ENCODE measurements around the gene THOC2.

DNA sequence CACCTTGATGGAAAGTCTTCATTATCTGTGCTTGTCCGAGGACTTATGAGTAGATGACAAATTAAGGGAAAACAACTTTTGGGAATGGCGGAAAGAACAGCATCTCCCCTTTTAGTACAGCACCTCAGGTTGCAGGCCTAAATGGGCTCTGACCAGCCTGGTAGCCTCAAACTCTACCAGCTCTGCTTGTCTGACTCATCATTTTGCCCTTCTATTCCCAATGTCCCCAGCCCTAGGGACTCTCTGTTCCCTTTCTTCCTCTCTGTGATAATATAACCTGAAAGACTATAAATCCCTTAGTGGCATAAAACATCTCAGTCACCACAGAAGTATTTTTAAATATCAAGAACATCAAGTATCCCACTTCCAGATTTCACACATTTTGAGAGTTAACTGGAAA is 121.9 kb downstream of the THOC2 start:
- no peak for TF ChIP-seq POLR2AphosphoS5 (IDR thresholded peaks at IDR 0.05; ENCODE audit: low read depth)
- TF ChIP-seq, protein P1, sequence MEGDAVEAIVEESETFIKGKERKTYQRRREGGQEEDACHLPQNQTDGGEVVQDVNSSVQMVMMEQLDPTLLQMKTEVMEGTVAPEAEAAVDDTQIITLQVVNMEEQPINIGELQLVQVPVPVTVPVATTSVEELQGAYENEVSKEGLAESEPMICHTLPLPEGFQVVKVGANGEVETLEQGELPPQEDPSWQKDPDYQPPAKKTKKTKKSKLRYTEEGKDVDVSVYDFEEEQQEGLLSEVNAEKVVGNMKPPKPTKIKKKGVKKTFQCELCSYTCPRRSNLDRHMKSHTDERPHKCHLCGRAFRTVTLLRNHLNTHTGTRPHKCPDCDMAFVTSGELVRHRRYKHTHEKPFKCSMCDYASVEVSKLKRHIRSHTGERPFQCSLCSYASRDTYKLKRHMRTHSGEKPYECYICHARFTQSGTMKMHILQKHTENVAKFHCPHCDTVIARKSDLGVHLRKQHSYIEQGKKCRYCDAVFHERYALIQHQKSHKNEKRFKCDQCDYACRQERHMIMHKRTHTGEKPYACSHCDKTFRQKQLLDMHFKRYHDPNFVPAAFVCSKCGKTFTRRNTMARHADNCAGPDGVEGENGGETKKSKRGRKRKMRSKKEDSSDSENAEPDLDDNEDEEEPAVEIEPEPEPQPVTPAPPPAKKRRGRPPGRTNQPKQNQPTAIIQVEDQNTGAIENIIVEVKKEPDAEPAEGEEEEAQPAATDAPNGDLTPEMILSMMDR (IDR thresholded peaks at IDR 0.05; ENCODE audit: insufficient read depth, low read length) = no peak
